IMR-90 (cell line): ENCODE results near the gene RAPGEF2. TPM values are rescaled to one million over a fixed set of nuclear protein-coding genes. Genes with fewer than 3 reads are reported as not detected.

ENCODE experiments used
- ATAC-seq: fragments of 200-7000 bp; cut with Tn5 transposase; 2 replicates; pipeline ENCODE4 v1.9.1; 2020; ENCODE audit warnings: low read depth, mild to moderate bottlenecking, moderate library complexity
- BruUV-seq: library from RNA; stranded (reverse); fragments of 400-500 nt; replicated peaks from 2 replicates; lab custom pipeline; 2021; lab: Mats Ljungman, UMichigan
- CTCF ChIA-PET: fragments of 300-600 bp; formaldehyde crosslinking; extraction: SDS; loops from one replicate; lab custom pipeline; 2021; ENCODE audit warnings: antibody characterized with exemption; lab: Yijun Ruan, JAX
- POLR2A ChIA-PET: fragments of 300-600 bp; sonication (Branson Sonifier 250); formaldehyde crosslinking; loops from one replicate; lab custom pipeline; 2022; ENCODE audit warnings: antibody characterized with exemption; ENCODE audit not compliant: unreplicated experiment; lab: Charles Lee
- DNase-seq: peaks from one replicate; pipeline ENCODE4 v3.0.0; 2013
- H2AFZ ChIP-seq: replicated peaks from 2 replicates; pipeline ENCODE3; 2013; ENCODE audit warnings: low read length, mild to moderate bottlenecking; ENCODE audit not compliant: poor library complexity
- H2AK5ac ChIP-seq: 2 replicates; pipeline ENCODE4 v1.6.1; 2013; ENCODE audit warnings: low read depth, low read length, inconsistent platforms
- H2AK9ac ChIP-seq: replicated peaks from 2 replicates; pipeline ENCODE3; 2013; ENCODE audit warnings: mild to moderate bottlenecking, low read depth, low read length, moderate library complexity; ENCODE audit not compliant: poor library complexity
- H2BK120ac ChIP-seq: 2 replicates; pipeline ENCODE4 v1.6.1; 2013; ENCODE audit warnings: low read depth, low read length, inconsistent platforms
- H2BK15ac ChIP-seq: 3 replicates; pipeline ENCODE4 v1.6.1; 2013; ENCODE audit warnings: low read depth, low read length, inconsistent platforms
- H2BK20ac ChIP-seq: 2 replicates; pipeline ENCODE4 v1.6.1; 2013; ENCODE audit warnings: low read depth, mild to moderate bottlenecking, inconsistent platforms, low read length, moderate library complexity
- H2BK5ac ChIP-seq: 2 replicates; pipeline ENCODE4 v1.6.1; 2013; ENCODE audit warnings: mild to moderate bottlenecking, low read depth, low read length, inconsistent platforms; ENCODE audit not compliant: poor library complexity, severe bottlenecking
- H3K14ac ChIP-seq: replicated peaks from 2 replicates; pipeline ENCODE4 v1.6.1; 2013; ENCODE audit warnings: low read depth, low read length, inconsistent platforms
- H3K18ac ChIP-seq: 2 replicates; pipeline ENCODE4 v1.6.1; 2013; ENCODE audit warnings: low read depth, low read length, control low read depth
- H3K23ac ChIP-seq: 2 replicates; pipeline ENCODE4 v1.6.1; 2013; ENCODE audit warnings: low read depth, low read length, inconsistent platforms
- H3K27ac ChIP-seq: 2 replicates; pipeline ENCODE4 v1.5.1; 2013; ENCODE audit warnings: mild to moderate bottlenecking, control low read depth, low read length; ENCODE audit not compliant: insufficient read depth
- H3K27me3 ChIP-seq: 2 replicates; pipeline ENCODE4 v1.6.1; 2013; ENCODE audit warnings: low read length; ENCODE audit not compliant: control insufficient read depth, insufficient read depth
- H3K36me3 ChIP-seq: 2 replicates; pipeline ENCODE4 v1.6.1; 2013; ENCODE audit warnings: low read length, mixed read lengths; ENCODE audit not compliant: control insufficient read depth, insufficient read depth
- H3K4ac ChIP-seq: 2 replicates; pipeline ENCODE4 v1.6.1; 2013; ENCODE audit warnings: low read depth, low read length, inconsistent platforms
- H3K4me1 ChIP-seq: 2 replicates; pipeline ENCODE4 v1.6.1; 2013; ENCODE audit warnings: low read length, mixed read lengths; ENCODE audit not compliant: control insufficient read depth, insufficient read depth
- H3K4me2 ChIP-seq: 2 replicates; pipeline ENCODE4 v1.6.1; 2013; ENCODE audit warnings: low read depth, mild to moderate bottlenecking, control low read depth, low read length, moderate library complexity
- H3K4me3 ChIP-seq: 2 replicates; pipeline ENCODE4 v1.5.1; 2013; ENCODE audit warnings: low read depth, mild to moderate bottlenecking, control low read depth, low read length, moderate library complexity; ENCODE audit not compliant: insufficient read depth
- H3K56ac ChIP-seq: 2 replicates; pipeline ENCODE4 v1.6.1; 2013; ENCODE audit warnings: low read length, inconsistent platforms; ENCODE audit not compliant: insufficient read depth; ENCODE audit errors: extremely low read depth
- H3K79me1 ChIP-seq, 2 experiments: 2 replicates each; pipeline ENCODE4 v1.6.1; 2013; ENCODE audit warnings: low read length in 2 of 2, inconsistent platforms in 1 of 2, low read depth in 1 of 2
- H3K9ac ChIP-seq: 2 replicates; pipeline ENCODE4 v1.6.1; 2013; ENCODE audit warnings: low read depth, low read length, control low read depth
- H3K9me1 ChIP-seq: 2 replicates; pipeline ENCODE4 v1.6.1; 2013; ENCODE audit warnings: low read length, inconsistent platforms; ENCODE audit not compliant: insufficient read depth
- H3K9me3 ChIP-seq: 2 replicates; pipeline ENCODE4 v1.6.1; 2013; ENCODE audit warnings: low read length; ENCODE audit not compliant: control insufficient read depth, insufficient read depth
- H4K20me1 ChIP-seq: 2 replicates; pipeline ENCODE4 v1.6.1; 2013; ENCODE audit warnings: low read length, inconsistent platforms; ENCODE audit not compliant: insufficient read depth
- H4K5ac ChIP-seq: 2 replicates; pipeline ENCODE4 v1.6.1; 2013; ENCODE audit warnings: mild to moderate bottlenecking, low read depth, low read length, control low read depth
- H4K8ac ChIP-seq, 2 experiments: 2 replicates each; pipeline ENCODE4 v1.6.1; 2013; ENCODE audit warnings: low read depth in 2 of 2, low read length in 2 of 2, control low read depth in 1 of 2, inconsistent platforms in 1 of 2
- H4K91ac ChIP-seq: 2 replicates; pipeline ENCODE4 v1.6.1; 2013; ENCODE audit warnings: low read depth, low read length, inconsistent platforms; ENCODE audit not compliant: insufficient read depth
- BHLHE40 ChIP-seq: fragments of 150-350 bp; IDR thresholded peaks from 2 replicates; pipeline ENCODE4 v1.6.1; 2016; ENCODE audit warnings: mild to moderate bottlenecking, low read depth, low read length
- CEBPB ChIP-seq: IDR thresholded peaks from 2 replicates; pipeline ENCODE4 v1.6.1; 2012; ENCODE audit warnings: low read depth, low read length, improper control_type of control experiment
- CHD1 ChIP-seq: IDR thresholded peaks from 2 replicates; pipeline ENCODE4 v1.6.1; 2012; ENCODE audit warnings: low read depth, low read length, improper control_type of control experiment
- FOS ChIP-seq: fragments of 150-350 bp; IDR thresholded peaks from 2 replicates; pipeline ENCODE4 v1.6.1; 2016; ENCODE audit warnings: low read depth, low read length
- MAFK ChIP-seq: IDR thresholded peaks from 2 replicates; pipeline ENCODE4 v1.6.1; 2012; ENCODE audit warnings: low read depth, low read length, improper control_type of control experiment
- MAZ ChIP-seq: IDR thresholded peaks from 2 replicates; pipeline ENCODE4 v1.6.1; 2012; ENCODE audit warnings: low read depth, mild to moderate bottlenecking, low read length, improper control_type of control experiment, moderate library complexity, borderline replicate concordance
- MXI1 ChIP-seq: IDR thresholded peaks from 2 replicates; pipeline ENCODE4 v1.6.1; 2012; ENCODE audit warnings: low read depth, mild to moderate bottlenecking, low read length, moderate library complexity, borderline replicate concordance
- NFE2L2 ChIP-seq: fragments of 150-350 bp; IDR thresholded peaks from 2 replicates; pipeline ENCODE4 v1.6.1; 2016; ENCODE audit warnings: low read depth, mild to moderate bottlenecking, low read length
- POLR2A ChIP-seq: IDR thresholded peaks from 2 replicates; pipeline ENCODE4 v1.6.1; 2012; ENCODE audit warnings: mild to moderate bottlenecking, low read depth, low read length
- RAD21 ChIP-seq: IDR thresholded peaks from 2 replicates; pipeline ENCODE4 v1.6.1; 2012; ENCODE audit warnings: low read length, improper control_type of control experiment
- RCOR1 ChIP-seq: IDR thresholded peaks from 2 replicates; pipeline ENCODE4 v1.6.1; 2012; ENCODE audit warnings: mild to moderate bottlenecking, low read length, improper control_type of control experiment; ENCODE audit not compliant: insufficient replicate concordance
- RFX5 ChIP-seq: IDR thresholded peaks from 2 replicates; pipeline ENCODE4 v1.8.0; 2012; ENCODE audit warnings: low read depth, mild to moderate bottlenecking, low read length, moderate library complexity
- WGBS, 2 experiments: methylation state at CpG; one replicate each; pipeline versions ENCODE4 v1.1.5 to v1.1.7; 2013; ENCODE audit warnings: missing lambda C conversion rate in 2 of 2; ENCODE audit not compliant: insufficient read length in 1 of 2; ENCODE audit errors: extremely low coverage in 2 of 2; 5-methylcytosine and 5-hydroxymethylcytosine counted together
- dilution Hi-C: fragments of 300-500 bp; cut with HindIII; formaldehyde crosslinking; loops from one replicate; pipeline ENCODE4 v1.14.3; 2018; ENCODE audit warnings: low sequenced_read_pairs; ENCODE audit not compliant: unreplicated experiment
- in situ Hi-C: fragments of 300-500 bp; cut with MboI; formaldehyde crosslinking; loops from 3 replicates; pipeline ENCODE4 v1.14.3; 2019; ENCODE audit warnings: low sequenced_read_pairs, inconsistent platforms, mixed read lengths
- intact Hi-C: fragments of 100-400 bp; cut with micrococcal nuclease; formaldehyde crosslinking; loops from 2 replicates; pipeline ENCODE4 v1.10.0; 2022
- polyA plus RNA-seq, 3 experiments: library from polyadenylated mRNA; depleted of rRNA; stranded (reverse); fragments of >200 nt; gene quantifications; 2 replicates each; pipeline ENCODE4 v1.2.3, GENCODE V29; 2012; ENCODE audit warnings: low replicate concordance in 1 of 3
- total RNA-seq: library from RNA; depleted of rRNA; stranded (reverse); fragments of >200 nt; gene quantifications from 2 replicates; pipeline ENCODE4 v1.2.3, GENCODE V29; 2012
- TF ChIP-seq, protein P1 (sequence below): fragments of 150-350 bp; IDR thresholded peaks from 2 replicates; pipeline ENCODE4 v1.6.1; 2017; ENCODE audit warnings: mild to moderate bottlenecking, antibody characterized with exemption, low read length, low read depth
- TF ChIP-seq, protein P2 (sequence below): fragments of 150-350 bp; IDR thresholded peaks from 2 replicates; pipeline ENCODE4 v1.6.1; 2016; ENCODE audit warnings: low read depth, mild to moderate bottlenecking, low read length, moderate library complexity, borderline replicate concordance

RAPGEF2 gene
- total and polyA plus RNA-seq, 2 of the 4 experiments (the other 2 are of a cell fraction), result 27.6 to 109 TPM

DNA sequence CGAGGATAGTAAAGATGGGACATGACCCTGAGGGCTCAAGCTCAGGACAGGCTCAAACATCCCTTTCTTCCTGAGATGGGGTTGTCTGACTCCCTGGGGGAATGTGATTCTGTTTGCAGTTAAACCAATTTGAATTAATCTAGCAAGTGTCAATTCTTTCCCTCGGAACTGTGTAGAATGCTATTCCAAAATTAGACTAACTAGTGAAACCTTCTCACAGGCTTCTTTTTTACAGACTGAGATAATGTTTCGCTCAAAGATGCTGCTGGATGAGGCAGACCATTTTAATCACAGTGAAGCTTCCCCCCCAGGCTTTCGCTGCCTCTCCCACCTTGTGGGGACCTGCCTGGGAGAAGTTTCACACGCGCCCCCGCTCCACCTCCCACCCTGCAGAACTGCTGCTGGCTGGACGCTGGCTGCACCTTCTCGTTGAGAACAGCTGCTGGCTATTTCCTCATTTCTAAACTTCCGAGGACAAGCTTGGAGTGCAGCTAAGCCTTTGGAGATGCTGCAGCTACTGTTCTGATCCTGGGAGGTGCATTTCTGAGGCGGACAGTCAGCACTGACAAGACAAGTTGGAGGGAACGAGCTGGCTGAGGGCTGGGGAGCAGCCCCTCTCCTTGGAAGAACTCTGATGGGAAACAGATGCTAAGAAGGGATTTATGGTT lies 297.8 kb downstream of the RAPGEF2 start:
- peak overlapping the region; percentile 93 for H2BK20ac ChIP-seq
- 48% methylated on average over 3 of the region's 12 CpGs; no CpG with 5 or more reads in 1 of the 2 experiments for WGBS, 2 experiments
- TF ChIP-seq RAD21 (no peak), BHLHE40 (no peak), RFX5 (no peak), NFE2L2 (no peak), RCOR1 (no peak), MXI1 (no peak), MAZ (no peak), FOS (no peak), MAFK (no peak), CHD1 (no peak), CEBPB (no peak), POLR2A (no peak)
- TF ChIP-seq, protein P1, sequence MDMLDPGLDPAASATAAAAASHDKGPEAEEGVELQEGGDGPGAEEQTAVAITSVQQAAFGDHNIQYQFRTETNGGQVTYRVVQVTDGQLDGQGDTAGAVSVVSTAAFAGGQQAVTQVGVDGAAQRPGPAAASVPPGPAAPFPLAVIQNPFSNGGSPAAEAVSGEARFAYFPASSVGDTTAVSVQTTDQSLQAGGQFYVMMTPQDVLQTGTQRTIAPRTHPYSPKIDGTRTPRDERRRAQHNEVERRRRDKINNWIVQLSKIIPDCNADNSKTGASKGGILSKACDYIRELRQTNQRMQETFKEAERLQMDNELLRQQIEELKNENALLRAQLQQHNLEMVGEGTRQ, result no peak
- TF ChIP-seq, protein P2, sequence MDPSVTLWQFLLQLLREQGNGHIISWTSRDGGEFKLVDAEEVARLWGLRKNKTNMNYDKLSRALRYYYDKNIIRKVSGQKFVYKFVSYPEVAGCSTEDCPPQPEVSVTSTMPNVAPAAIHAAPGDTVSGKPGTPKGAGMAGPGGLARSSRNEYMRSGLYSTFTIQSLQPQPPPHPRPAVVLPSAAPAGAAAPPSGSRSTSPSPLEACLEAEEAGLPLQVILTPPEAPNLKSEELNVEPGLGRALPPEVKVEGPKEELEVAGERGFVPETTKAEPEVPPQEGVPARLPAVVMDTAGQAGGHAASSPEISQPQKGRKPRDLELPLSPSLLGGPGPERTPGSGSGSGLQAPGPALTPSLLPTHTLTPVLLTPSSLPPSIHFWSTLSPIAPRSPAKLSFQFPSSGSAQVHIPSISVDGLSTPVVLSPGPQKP, result no peak
- POLR2A ChIA-PET, result no interaction called here
- no peaks in the 10 kb centered on the region for H4K20me1 ChIP-seq
- H4K8ac ChIP-seq, result peak overlapping the region; percentile 70 to 83; a peak in 3 of 4 replicates
- H3K9me1 ChIP-seq, result peaks cover 6% of the 10 kb centered on the region
- H3K27ac ChIP-seq, result no peak overlapping the region
- H2BK5ac ChIP-seq, result no peak overlapping the region
- no peak overlapping the region for H3K18ac ChIP-seq
- H3K9me3 ChIP-seq, result no peaks in the 10 kb centered on the region
- peak overlapping the region; percentile 84 for H2AFZ ChIP-seq
- H4K5ac ChIP-seq, result no peak overlapping the region
- H2BK15ac ChIP-seq, result peak overlapping the region; percentile 97; the same call in 2 of the 3 replicates
- peaks cover 14% of the 10 kb centered on the region for H3K4me1 ChIP-seq
- peak; percentile 65 for ATAC-seq
- CTCF ChIA-PET, result no interaction called here
- H3K4me2 ChIP-seq, result no peak overlapping the region
- peak overlapping the region; percentile 60 for H2AK9ac ChIP-seq
- peak; percentile 70 for DNase-seq
- no peaks in the 10 kb centered on the region for H3K36me3 ChIP-seq
- peak overlapping the region; percentile 93 for H3K14ac ChIP-seq
- H3K56ac ChIP-seq, result no peak overlapping the region; the same call in 1 of the 2 replicates
- H3K4me3 ChIP-seq, result no peak overlapping the region
- peak overlapping the region; percentile 94 for H2BK120ac ChIP-seq
- H3K79me1 ChIP-seq, result peaks cover 0 to 14% of the 10 kb centered on the region in 2 experiments; a peak in 2 of 4 replicates
- H3K23ac ChIP-seq, result peak overlapping the region; percentile 53; the same call in 1 of the 2 replicates
- in situ Hi-C loops, result no loop called here
- dilution Hi-C loops, result no loop called here
- peak overlapping the region; percentile 90 for H2AK5ac ChIP-seq
- no peaks in the 10 kb centered on the region for H3K27me3 ChIP-seq
- H4K91ac ChIP-seq, result peak overlapping the region; percentile 79
- BruUV-seq, result no TSS peak
- H3K9ac ChIP-seq, result no peak overlapping the region
- intact Hi-C loops, result no loop called here
- peak overlapping the region; percentile 88 for H3K4ac ChIP-seq
